H1 (cell line): ENCODE measurements around the gene OPN1MW3. TPM values are rescaled to one million over a fixed set of nuclear protein-coding genes. Genes with fewer than 3 reads are reported as not detected.
"Not testable (repeated sequence)": the region's sequence is repeated elsewhere in the genome, so short reads cannot be mapped to it uniquely, and the experiment has no call there.

Experiments
- CTCF ChIA-PET: fragments of 300-600 bp; sonication (Branson Sonifier 250); formaldehyde crosslinking; loops from one replicate; lab custom pipeline; 2021; ENCODE audit not compliant: partially characterized antibody; lab: Charles Lee
- POLR2A ChIA-PET: fragments of 300-600 bp; sonication (Branson Sonifier 250); formaldehyde crosslinking; loops from one replicate; lab custom pipeline; 2021; ENCODE audit warnings: inconsistent platforms; ENCODE audit not compliant: partially characterized antibody; lab: Charles Lee
- DNase-seq, 2 experiments: peaks; one replicate each; pipeline versions ENCODE4 v3.0.0 to v3.0.0-alpha.2; 2010 to 2022; ENCODE audit warnings: low spot score in 2 of 2, low read depth in 1 of 2, mixed read lengths in 1 of 2
- FAIRE-seq: peaks from 2 replicates; lab custom pipeline; 2011; peaks lifted over from hg19 to GRCh38; lab: Jason Lieb, UNC
- H2AFZ ChIP-seq: 2 replicates; pipeline ENCODE4 v1.8.1; 2012; ENCODE audit warnings: low read length, inconsistent platforms
- H2AK5ac ChIP-seq: 2 replicates; pipeline ENCODE4 v1.6.1; 2013; ENCODE audit warnings: low read depth, low read length
- H2BK120ac ChIP-seq: replicated peaks from 2 replicates; pipeline ENCODE3; 2013; ENCODE audit warnings: low read depth, low read length, inconsistent platforms
- H2BK12ac ChIP-seq: 2 replicates; pipeline ENCODE4 v1.6.1; 2013; ENCODE audit warnings: low read depth, low read length
- H2BK15ac ChIP-seq: 2 replicates; pipeline ENCODE4 v1.6.1; 2013; ENCODE audit warnings: low read length
- H2BK20ac ChIP-seq: 2 replicates; pipeline ENCODE4 v1.6.1; 2013; ENCODE audit warnings: low read length
- H2BK5ac ChIP-seq: 2 replicates; pipeline ENCODE4 v1.6.1; 2013; ENCODE audit warnings: low read depth, low read length
- H3K14ac ChIP-seq: 2 replicates; pipeline ENCODE4 v1.6.1; 2013; ENCODE audit warnings: inconsistent platforms; ENCODE audit not compliant: insufficient read length
- H3K18ac ChIP-seq: 2 replicates; pipeline ENCODE4 v1.6.1; 2013; ENCODE audit warnings: low read length; ENCODE audit errors: extremely low read depth
- H3K23ac ChIP-seq: 2 replicates; pipeline ENCODE4 v1.6.1; 2013; ENCODE audit warnings: inconsistent platforms; ENCODE audit not compliant: insufficient read length
- H3K23me2 ChIP-seq: 2 replicates; pipeline ENCODE4 v1.6.1; 2013; ENCODE audit warnings: low read depth, low read length
- H3K27ac ChIP-seq: 2 replicates; pipeline ENCODE4 v1.6.1; 2011; ENCODE audit warnings: low read depth, low read length, inconsistent platforms
- H3K27me3 ChIP-seq, 4 experiments: replicated peaks in 1 of 4; 1 replicate in 1 of 4; 2 replicates in 3 of 4; pipeline versions ENCODE4 v1.6.1 to v1.8.1; 2011 to 2013; ENCODE audit warnings: low read length in 3 of 4, mild to moderate bottlenecking in 3 of 4, inconsistent platforms in 2 of 4, mixed read lengths in 2 of 4, moderate library complexity in 1 of 4; ENCODE audit not compliant: control insufficient read depth in 3 of 4, insufficient read depth in 3 of 4; ENCODE audit errors: extremely low read depth in 1 of 4
- H3K36me3 ChIP-seq, 4 experiments: 2 replicates each; pipeline versions ENCODE4 v1.6.1 to v1.8.1; 2011 to 2013; ENCODE audit warnings: mild to moderate bottlenecking in 4 of 4, low read length in 3 of 4, moderate library complexity in 2 of 4, control low read depth in 1 of 4, inconsistent platforms in 1 of 4; ENCODE audit not compliant: insufficient read depth in 4 of 4, control insufficient read depth in 2 of 4
- H3K4ac ChIP-seq: replicated peaks from 2 replicates; pipeline ENCODE3; 2013; ENCODE audit warnings: low read length, low read depth, mixed read lengths, inconsistent platforms; ENCODE audit not compliant: insufficient read length
- H3K4me1 ChIP-seq, 4 experiments: replicated peaks in 1 of 4; 1 replicate in 1 of 4; 2 replicates in 3 of 4; pipeline versions ENCODE4 v1.6.1 to v1.8.1; 2011 to 2013; ENCODE audit warnings: low read length in 3 of 4, inconsistent platforms in 2 of 4, mixed read lengths in 1 of 4; ENCODE audit not compliant: insufficient read depth in 4 of 4, control insufficient read depth in 3 of 4
- H3K4me2 ChIP-seq, 2 experiments: 2 replicates each; pipeline versions ENCODE4 v1.6.1 to v1.8.1; 2011 to 2013; ENCODE audit warnings: low read depth in 2 of 2, low read length in 2 of 2, control low read depth in 1 of 2, inconsistent platforms in 1 of 2, mild to moderate bottlenecking in 1 of 2; ENCODE audit not compliant: insufficient read depth in 1 of 2
- H3K4me3 ChIP-seq, 4 experiments: fragments of 200-600, 300-600 bp in 1 of 4; sonication (generic), shearing (Covaris generic), sonication (Bioruptor Twin) in 1 of 4; 2 replicates each; pipeline versions ENCODE4 v1.5.1 to v1.8.1; 2011 to 2016; ENCODE audit warnings: low read length in 4 of 4, low read depth in 3 of 4, control low read depth in 2 of 4, inconsistent platforms in 2 of 4, mild to moderate bottlenecking in 2 of 4, mixed read lengths in 1 of 4, moderate library complexity in 1 of 4; ENCODE audit not compliant: insufficient read depth in 2 of 4; ENCODE audit errors: extremely low read depth in 1 of 4
- H3K56ac ChIP-seq: replicated peaks from 2 replicates; pipeline ENCODE3; 2013; ENCODE audit warnings: low read depth, mild to moderate bottlenecking, mixed read lengths, low read length, inconsistent platforms; ENCODE audit not compliant: insufficient read length
- H3K79me1 ChIP-seq: 2 replicates; pipeline ENCODE4 v1.6.1; 2013; ENCODE audit warnings: low read depth, low read length, control low read depth
- H3K79me2 ChIP-seq, 2 experiments: 2 replicates each; pipeline versions ENCODE4 v1.6.1 to v1.8.1; 2012 to 2013; ENCODE audit warnings: low read length in 2 of 2, mild to moderate bottlenecking in 2 of 2, inconsistent platforms in 1 of 2; ENCODE audit not compliant: insufficient read depth in 2 of 2, control insufficient read depth in 1 of 2
- H3K9ac ChIP-seq, 4 experiments: replicated peaks in 1 of 4; 1 replicate in 1 of 4; 2 replicates in 3 of 4; pipeline versions ENCODE4 v1.6.1 to v1.8.1; 2011 to 2013; ENCODE audit warnings: low read depth in 3 of 4, low read length in 3 of 4, control low read depth in 2 of 4, mild to moderate bottlenecking in 2 of 4, moderate library complexity in 2 of 4, inconsistent platforms in 1 of 4; ENCODE audit errors: extremely low read depth in 1 of 4
- H3K9me3 ChIP-seq, 2 experiments: 2 replicates each; pipeline versions ENCODE4 v1.6.1 to v1.8.1; 2012 to 2013; ENCODE audit warnings: mild to moderate bottlenecking in 2 of 2, moderate library complexity in 2 of 2, control low read depth in 1 of 2, inconsistent platforms in 1 of 2, low read depth in 1 of 2, low read length in 1 of 2, mixed read lengths in 1 of 2; ENCODE audit not compliant: insufficient read depth in 2 of 2
- H4K20me1 ChIP-seq, 2 experiments: replicated peaks in 1 of 2; 2 replicates each; pipeline versions ENCODE3 to v1.8.1; 2011 to 2013; ENCODE audit warnings: inconsistent platforms in 2 of 2, low read length in 2 of 2, mild to moderate bottlenecking in 1 of 2; ENCODE audit not compliant: insufficient read depth in 2 of 2, control insufficient read depth in 1 of 2
- H4K5ac ChIP-seq: 2 replicates; pipeline ENCODE4 v1.6.1; 2013; ENCODE audit warnings: low read length, low read depth, mixed read lengths, inconsistent platforms; ENCODE audit not compliant: insufficient read length
- H4K8ac ChIP-seq: 2 replicates; pipeline ENCODE4 v1.8.0; 2013; ENCODE audit warnings: mild to moderate bottlenecking, moderate library complexity, low read length, inconsistent platforms; ENCODE audit not compliant: insufficient read depth; ENCODE audit errors: extremely low read depth
- H4K91ac ChIP-seq: replicated peaks from 2 replicates; pipeline ENCODE3; 2013; ENCODE audit warnings: low read length, mixed read lengths, inconsistent platforms; ENCODE audit not compliant: insufficient read length
- WGBS, 2 experiments: shearing (Covaris generic) in 1 of 2; methylation state at CpG; one replicate each; pipeline versions ENCODE4 v1.1.6 to v1.1.7; 2013 to 2015; ENCODE audit warnings: low lambda C conversion rate in 2 of 2, mixed read lengths in 2 of 2, inconsistent platforms in 1 of 2, low coverage in 1 of 2, missing lambda C conversion rate in 1 of 2; ENCODE audit not compliant: insufficient replicate concordance in 2 of 2, insufficient coverage in 1 of 2, insufficient read length in 1 of 2; ENCODE audit errors: extremely low coverage in 1 of 2, missing lambda C conversion rate in 1 of 2; 5-methylcytosine and 5-hydroxymethylcytosine counted together
- polyA plus RNA-seq, 7 experiments: library from polyadenylated mRNA; depleted of rRNA in 3 of 7; stranded (reverse) in 5 of 7; unstranded in 2 of 7; fragments of >200 nt in 5 of 7; fragments of 200-250 nt in 2 of 7; gene quantifications; 1 replicate in 5 of 7; 2 replicates in 1 of 7; 4 replicates in 1 of 7; pipeline versions ENCODE4 v1.2.1 to v1.2.3, GENCODE V29; 2011 to 2013; ENCODE audit warnings: missing spikeins in 2 of 7, mixed read lengths in 2 of 7
- total RNA-seq: library from RNA; stranded (reverse); fragmentation: NEBNext Ultra II Directional; extraction: Animal tissue kit (Norgen Biotek cat#: 25700); gene quantifications from 2 replicates; pipeline ENCODE4 v1.2.1, GENCODE V29; 2021

OPN1MW3 gene
- total and polyA plus RNA-seq, 2 of the 8 experiments (the other 6 are each of a cell fraction or from before 2014, with no cell fraction given): not detected

GRCh38 chrX:154286406-154286805 is 29.0 kb downstream of the OPN1MW3 start:
- not testable (repeated sequence) for H3K9ac ChIP-seq, DNase-seq, FAIRE-seq

More at GRCh38 chrX:154286406-154286805, 29.0 kb downstream of the OPN1MW3 start:
- H3K4ac ChIP-seq, H2BK20ac ChIP-seq, H3K56ac ChIP-seq, CTCF ChIA-PET, H2BK5ac ChIP-seq, H4K5ac ChIP-seq, H2AK5ac ChIP-seq, H4K8ac ChIP-seq, H2BK15ac ChIP-seq, H3K23ac ChIP-seq, H2BK12ac ChIP-seq, H3K36me3 ChIP-seq, H2AFZ ChIP-seq, H3K4me1 ChIP-seq, H3K27me3 ChIP-seq, H3K79me2 ChIP-seq, H3K14ac ChIP-seq, H3K18ac ChIP-seq, H3K9me3 ChIP-seq, H2BK120ac ChIP-seq, H4K91ac ChIP-seq, POLR2A ChIA-PET, H3K23me2 ChIP-seq, H4K20me1 ChIP-seq, H3K79me1 ChIP-seq, H3K27ac ChIP-seq, H3K4me3 ChIP-seq, H3K4me2 ChIP-seq: not testable (repeated sequence)
- no CpG with 5 or more reads among the region's 10 CpGs for WGBS, 2 experiments
